ENCODE results near the gene TMEM8B.

DNA sequence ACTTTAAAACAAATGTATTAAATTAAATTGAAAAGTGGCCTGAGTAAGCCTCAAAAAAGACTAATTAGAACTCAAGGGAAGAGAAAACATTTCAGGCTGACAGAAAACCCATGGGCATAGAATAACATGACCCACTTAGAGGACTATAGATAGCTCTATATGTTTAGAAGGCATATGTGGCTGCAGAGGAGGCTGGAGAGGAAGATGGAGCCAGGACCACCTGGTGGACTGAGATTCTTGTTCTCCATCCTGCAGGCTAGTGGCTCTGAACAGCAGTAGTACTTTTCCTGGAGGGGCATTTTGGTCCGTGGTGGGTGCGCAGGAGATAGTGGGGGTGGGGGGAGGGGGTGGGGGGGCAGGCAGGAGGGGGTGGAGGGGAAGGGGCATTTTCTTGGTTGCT lies 48.0 kb upstream of the TMEM8B start:
- TF ChIP-seq POLR2A (IDR thresholded peaks at IDR 0.05; ENCODE audit: extremely low read depth, insufficient read length) = no peak
- TF ChIP-seq, protein P1, sequence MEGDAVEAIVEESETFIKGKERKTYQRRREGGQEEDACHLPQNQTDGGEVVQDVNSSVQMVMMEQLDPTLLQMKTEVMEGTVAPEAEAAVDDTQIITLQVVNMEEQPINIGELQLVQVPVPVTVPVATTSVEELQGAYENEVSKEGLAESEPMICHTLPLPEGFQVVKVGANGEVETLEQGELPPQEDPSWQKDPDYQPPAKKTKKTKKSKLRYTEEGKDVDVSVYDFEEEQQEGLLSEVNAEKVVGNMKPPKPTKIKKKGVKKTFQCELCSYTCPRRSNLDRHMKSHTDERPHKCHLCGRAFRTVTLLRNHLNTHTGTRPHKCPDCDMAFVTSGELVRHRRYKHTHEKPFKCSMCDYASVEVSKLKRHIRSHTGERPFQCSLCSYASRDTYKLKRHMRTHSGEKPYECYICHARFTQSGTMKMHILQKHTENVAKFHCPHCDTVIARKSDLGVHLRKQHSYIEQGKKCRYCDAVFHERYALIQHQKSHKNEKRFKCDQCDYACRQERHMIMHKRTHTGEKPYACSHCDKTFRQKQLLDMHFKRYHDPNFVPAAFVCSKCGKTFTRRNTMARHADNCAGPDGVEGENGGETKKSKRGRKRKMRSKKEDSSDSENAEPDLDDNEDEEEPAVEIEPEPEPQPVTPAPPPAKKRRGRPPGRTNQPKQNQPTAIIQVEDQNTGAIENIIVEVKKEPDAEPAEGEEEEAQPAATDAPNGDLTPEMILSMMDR (IDR thresholded peaks at IDR 0.05; ENCODE audit: low read depth, low read length) = no peak
- TF ChIP-seq, protein P2, sequence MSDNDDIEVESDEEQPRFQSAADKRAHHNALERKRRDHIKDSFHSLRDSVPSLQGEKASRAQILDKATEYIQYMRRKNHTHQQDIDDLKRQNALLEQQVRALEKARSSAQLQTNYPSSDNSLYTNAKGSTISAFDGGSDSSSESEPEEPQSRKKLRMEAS (IDR thresholded peaks at IDR 0.05; ENCODE audit: low read depth, low read length) = no peak
